ENCODE data around the gene PCARE.

Gene PCARE

DNA sequence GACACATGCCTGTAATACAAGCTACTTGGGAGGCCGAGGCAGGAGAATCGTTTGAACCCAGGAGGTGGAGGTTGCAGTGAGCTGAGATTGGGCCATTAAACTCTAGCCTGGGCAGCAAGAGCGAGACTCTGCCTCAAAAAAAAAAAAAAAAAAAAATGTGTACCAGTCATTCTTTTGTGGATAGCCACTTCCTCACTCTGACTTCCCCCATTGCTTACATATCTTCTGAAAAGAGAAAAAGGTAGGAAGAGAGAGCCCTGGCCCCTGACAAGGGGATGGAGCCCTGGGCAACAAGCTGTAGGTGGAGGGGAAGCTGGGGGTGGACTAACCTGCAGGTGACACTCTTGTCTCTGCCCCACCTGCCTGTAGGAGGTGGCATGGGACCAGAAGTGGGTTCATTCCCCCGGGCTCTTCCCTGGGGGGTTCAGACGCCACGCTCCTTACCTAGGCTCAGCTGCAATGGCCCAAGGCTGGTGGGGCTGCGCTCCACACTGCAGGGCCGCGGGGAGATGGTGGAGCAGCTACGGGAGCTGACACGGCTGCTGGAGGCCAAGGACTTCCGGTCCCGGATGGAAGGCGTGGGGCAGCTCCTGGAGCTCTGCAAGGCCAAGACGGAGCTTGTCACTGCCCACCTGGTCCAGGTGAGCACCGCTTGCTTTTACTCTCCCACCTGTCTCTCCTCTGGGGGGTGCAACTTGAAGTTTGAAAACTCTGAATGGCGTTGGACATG lies 39.1 kb downstream of the PCARE start:
- TF ChIP-seq, protein P1, sequence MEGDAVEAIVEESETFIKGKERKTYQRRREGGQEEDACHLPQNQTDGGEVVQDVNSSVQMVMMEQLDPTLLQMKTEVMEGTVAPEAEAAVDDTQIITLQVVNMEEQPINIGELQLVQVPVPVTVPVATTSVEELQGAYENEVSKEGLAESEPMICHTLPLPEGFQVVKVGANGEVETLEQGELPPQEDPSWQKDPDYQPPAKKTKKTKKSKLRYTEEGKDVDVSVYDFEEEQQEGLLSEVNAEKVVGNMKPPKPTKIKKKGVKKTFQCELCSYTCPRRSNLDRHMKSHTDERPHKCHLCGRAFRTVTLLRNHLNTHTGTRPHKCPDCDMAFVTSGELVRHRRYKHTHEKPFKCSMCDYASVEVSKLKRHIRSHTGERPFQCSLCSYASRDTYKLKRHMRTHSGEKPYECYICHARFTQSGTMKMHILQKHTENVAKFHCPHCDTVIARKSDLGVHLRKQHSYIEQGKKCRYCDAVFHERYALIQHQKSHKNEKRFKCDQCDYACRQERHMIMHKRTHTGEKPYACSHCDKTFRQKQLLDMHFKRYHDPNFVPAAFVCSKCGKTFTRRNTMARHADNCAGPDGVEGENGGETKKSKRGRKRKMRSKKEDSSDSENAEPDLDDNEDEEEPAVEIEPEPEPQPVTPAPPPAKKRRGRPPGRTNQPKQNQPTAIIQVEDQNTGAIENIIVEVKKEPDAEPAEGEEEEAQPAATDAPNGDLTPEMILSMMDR (conservative IDR thresholded peaks at IDR 0.05; ENCODE audit: low read depth) = no peak
- H3K27ac ChIP-seq = no peak overlapping the region
- CTCF ChIA-PET = interaction anchor here (1.1 kb wide), 1 partner anchor 8 kb away, joined by 8 read pairs; no protein-coding TSS in a partner anchor
- DNase-seq (ENCODE audit: low spot score) = no peak
- POLR2A ChIA-PET (ENCODE audit: low non-redundant PET) = no interaction called here

- ChIA-PET POLR2A (ENCODE audit: low non-redundant PET) (no interaction called here), CTCF (interaction anchor here (0.9 to 1.1 kb wide), 2 partner anchors 10 to 22 kb away, joined by 3 to 8 read pairs; no protein-coding TSS in a partner anchor)
- TF ChIP-seq, protein P1 (conservative IDR thresholded peaks at IDR 0.05; ENCODE audit: low read depth) = no peak
- DNase-seq (ENCODE audit: low spot score) = no peak
- H3K27ac ChIP-seq = peak overlapping the region; percentile 63
Measured at GRCh38 chr2:29033656-29034055, 40.7 kb downstream of the PCARE start.

- peak; percentile 77 for DNase-seq (ENCODE audit: low spot score)
- TF ChIP-seq, protein P1 (conservative IDR thresholded peaks at IDR 0.05; ENCODE audit: low read depth) = no peak
- ChIA-PET CTCF (no interaction called here), POLR2A (ENCODE audit: low non-redundant PET) (no interaction called here)
- peak overlapping the region; percentile 63 for H3K27ac ChIP-seq
Measured at GRCh38 chr2:29033172-29033571, 41.2 kb downstream of the PCARE start.

- TF ChIP-seq, protein P1 (conservative IDR thresholded peaks at IDR 0.05; ENCODE audit: low read depth) = no peak
- ChIA-PET POLR2A (ENCODE audit: low non-redundant PET) (no interaction called here), CTCF (no interaction called here)
- no peak overlapping the region for H3K27ac ChIP-seq
- DNase-seq (ENCODE audit: low spot score) = no peak
Measured at GRCh38 chr2:29032189-29032588, 42.1 kb downstream of the PCARE start.

GRCh38 chr2:29031046-29031445 lies 43.3 kb downstream of the PCARE start:
- no peak overlapping the region for H3K27ac ChIP-seq
- DNase-seq (ENCODE audit: low spot score) = no peak
- ChIA-PET POLR2A (ENCODE audit: low non-redundant PET) (no interaction called here), CTCF (no interaction called here)
- TF ChIP-seq, protein P1 (conservative IDR thresholded peaks at IDR 0.05; ENCODE audit: low read depth) = no peak

- TF ChIP-seq, protein P1 (conservative IDR thresholded peaks at IDR 0.05; ENCODE audit: low read depth) = no peak
- POLR2A ChIA-PET (ENCODE audit: low non-redundant PET) = no interaction called here
- CTCF ChIA-PET = no interaction called here
- no peak for DNase-seq (ENCODE audit: low spot score)
- H3K27ac ChIP-seq = no peak overlapping the region
Measured at GRCh38 chr2:29025711-29026110, 48.6 kb downstream of the PCARE start.
